T-helper 1 cell treated with Interleukin-12 subunit alpha and Interleukin-12 subunit beta and Interleukin-4 antibody, amounts not matched to agents 30 ng/mL and 1 ng/mL, for 36 hours (primary cell): ENCODE results near the gene RAPGEF5. TPM values are rescaled to one million over a fixed set of nuclear protein-coding genes. Genes with fewer than 3 reads are reported as not detected.

Experiments
- intact Hi-C: fragments of 100-400 bp; cut with micrococcal nuclease; formaldehyde crosslinking; loops from one replicate; pipeline ENCODE4 v1.15.1; 2024
- total RNA-seq: library from RNA; stranded (reverse); gene quantifications from 2 replicates; pipeline ENCODE4 v1.2.3, GENCODE V29; 2022

RAPGEF5 gene
- total RNA-seq, 1 donor from 2014 or later: 0.17 TPM

DNA sequence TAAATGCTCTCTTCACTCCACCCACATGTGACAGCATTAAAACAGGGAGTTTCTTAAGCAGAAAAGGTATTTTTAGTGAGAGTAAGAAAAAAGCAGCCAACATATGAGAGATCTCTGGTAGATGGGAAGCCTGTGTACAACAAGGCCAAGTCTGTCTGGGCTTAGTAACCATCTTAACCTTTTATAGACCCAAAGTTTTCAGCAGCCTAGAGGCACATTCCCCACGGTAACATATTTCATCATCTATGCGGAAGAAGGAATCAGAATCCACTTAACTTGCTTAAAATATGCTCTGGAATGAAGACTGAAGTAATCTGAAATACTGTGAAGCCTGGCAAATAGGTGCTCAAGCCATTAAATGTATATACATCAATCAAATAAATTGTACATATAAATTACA is 127.8 kb downstream of the RAPGEF5 start:
- intact Hi-C loops: no loop called here

DNA sequence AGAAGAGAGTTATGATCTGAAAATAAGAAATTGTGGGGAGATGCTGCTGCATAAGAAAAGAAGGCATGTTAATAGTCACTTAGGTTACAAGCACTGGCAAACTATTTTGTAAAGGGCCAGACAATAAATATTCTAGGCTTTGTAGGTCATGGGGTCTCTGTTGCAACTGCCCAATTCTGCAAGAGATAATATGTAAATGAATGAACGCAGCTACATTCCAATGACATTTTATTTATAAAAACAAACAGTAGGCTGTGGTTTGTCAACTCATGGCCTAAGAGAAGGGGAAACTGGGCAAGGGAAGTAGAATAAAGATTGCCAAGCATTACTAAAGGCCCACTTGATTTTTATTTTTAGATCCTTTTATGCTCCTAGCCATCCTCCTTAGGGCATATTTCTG is 133.1 kb downstream of the RAPGEF5 start:
- intact Hi-C loops: no loop called here

DNA sequence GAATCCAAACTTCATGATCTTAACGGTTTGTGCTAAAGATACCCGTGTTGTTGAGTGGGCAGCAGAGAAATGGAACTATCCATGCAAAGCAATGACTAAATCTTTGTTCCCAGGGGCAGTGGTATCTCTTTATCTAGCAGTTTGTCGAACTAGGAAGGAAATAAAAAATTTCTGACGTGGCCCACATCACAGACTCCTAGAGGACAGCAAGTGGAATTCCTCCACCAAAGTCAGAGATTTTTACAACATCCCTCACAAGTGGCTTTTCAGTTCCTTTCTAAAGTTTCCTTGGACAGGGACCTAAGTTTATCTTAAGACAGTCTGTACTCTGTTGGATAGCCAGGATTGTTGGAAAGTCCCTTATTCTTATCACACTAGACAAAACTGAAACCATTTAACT is 136.0 kb downstream of the RAPGEF5 start:
- intact Hi-C loops: no loop called here

DNA sequence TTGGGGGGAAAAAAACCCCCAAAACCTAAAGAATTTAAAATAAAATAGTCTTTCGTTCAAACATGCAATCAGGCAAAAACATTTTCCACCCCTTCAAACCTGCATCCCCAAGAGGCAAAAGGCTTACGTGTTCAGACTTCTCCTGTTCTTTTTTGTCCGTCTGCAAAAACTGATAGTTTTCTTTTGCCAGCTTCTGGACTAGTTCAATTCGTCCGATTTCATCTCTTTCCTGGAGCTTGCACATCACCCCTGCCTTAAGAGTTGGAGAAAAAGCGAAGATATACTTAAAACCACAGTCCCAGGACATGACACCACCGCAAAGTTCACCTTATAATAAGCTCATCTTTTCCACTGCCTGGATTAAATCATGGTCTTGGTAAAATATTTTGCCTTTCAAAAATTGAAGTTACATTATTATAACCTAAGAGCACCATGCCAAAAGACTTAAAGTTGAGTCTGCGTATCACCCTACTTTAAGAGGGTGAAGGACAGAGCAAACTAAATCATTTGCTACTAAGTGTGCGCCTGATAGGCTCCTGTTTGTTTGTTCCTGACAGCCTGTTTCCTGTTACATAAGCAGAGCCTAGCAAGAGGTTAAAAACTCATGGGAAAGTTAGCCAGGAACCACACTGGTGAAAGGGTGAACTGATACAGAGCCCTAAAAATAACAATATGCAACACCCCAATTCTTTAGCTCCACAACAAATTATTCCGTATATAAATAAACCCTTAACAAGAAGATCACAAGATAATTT is 137.0 kb downstream of the RAPGEF5 start:
- intact Hi-C loops: no loop called here

DNA sequence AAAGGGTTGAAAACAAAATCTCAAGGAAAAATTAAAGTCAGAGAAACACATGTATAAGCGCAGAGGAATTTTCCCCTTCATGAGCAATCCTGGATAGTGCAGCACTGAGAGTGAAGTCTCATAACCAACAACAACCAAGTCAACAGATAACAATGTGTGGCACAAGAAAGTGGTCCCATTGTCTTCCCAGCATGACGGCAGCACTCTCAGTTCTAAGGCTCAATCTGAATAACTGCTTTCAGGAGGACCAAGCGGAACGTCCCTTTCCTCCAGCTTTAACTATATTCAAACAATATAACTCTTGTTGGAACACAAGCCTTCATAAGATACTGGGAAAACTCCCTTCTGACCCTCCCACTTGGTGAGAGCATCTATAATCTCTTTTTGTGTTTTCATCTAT is 137.9 kb downstream of the RAPGEF5 start:
- intact Hi-C loops: no loop called here

DNA sequence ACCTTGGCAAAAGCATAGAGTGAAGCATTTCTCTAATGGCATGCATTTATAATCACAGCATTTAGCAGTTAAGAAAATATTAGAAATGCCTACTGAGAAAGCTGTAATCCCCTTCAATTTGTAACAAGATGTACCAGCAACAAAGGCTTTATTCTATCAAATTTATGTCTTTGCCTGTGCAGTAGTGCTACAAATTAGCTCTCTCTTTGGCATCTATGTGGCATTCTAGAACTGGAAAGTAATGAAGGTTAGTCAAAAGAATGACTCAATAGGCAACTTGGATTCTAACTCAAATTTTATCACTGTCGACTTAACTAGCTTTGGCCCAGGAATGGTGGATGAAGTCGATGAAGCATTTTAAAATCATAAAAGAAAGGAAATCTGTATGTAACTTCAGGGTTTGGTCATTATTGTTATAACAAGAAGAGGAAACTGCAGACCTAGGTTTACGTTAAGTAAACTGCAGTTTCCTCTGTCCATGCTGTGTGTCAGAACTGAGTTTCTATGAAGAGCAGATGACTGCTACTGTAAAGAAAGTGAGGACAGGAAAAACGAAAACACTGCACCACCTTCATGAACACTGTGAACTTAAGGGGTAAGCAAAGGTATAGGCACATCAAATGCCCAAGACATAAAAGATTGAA is 140.0 kb downstream of the RAPGEF5 start:
- intact Hi-C loops: no loop called here

DNA sequence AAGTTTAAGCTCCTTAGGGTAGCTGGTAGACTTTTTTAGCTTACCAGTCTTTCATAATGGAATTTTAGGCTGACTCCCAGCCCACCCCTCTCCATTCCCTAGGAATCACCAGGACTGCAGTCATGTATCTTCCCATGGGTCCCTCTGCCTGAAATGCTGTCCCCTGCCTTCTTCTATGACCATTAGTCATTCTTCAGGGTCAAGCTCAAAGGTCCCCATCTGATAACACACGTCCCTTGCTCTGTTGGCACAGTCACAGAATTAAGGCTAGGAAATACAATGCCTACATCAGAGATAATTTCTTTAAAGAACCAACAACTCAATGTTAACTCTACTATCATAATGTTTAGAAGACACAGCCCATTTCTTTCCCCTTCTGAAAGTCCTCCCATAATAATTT is 140.6 kb downstream of the RAPGEF5 start:
- intact Hi-C loops: no loop called here

DNA sequence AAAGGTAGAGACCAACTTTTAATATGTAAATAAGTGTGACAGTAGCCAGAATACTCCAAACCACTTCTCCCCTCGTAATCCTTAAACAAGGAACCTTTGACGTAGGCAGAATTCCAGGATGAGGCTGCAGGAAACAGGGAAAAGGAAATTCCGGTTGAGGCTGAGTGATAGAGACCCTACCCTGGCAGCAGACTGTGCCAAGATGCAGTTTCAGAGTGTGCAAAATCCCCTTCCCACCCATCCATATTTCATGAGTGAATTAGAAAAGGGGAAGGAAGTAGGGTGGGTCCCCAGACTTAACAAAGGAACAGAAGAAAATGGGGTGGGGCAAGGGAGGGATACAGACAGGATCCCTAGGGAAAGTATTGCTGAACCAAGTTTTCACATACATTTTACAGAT is 143.0 kb downstream of the RAPGEF5 start:
- intact Hi-C loops: no loop called here

DNA sequence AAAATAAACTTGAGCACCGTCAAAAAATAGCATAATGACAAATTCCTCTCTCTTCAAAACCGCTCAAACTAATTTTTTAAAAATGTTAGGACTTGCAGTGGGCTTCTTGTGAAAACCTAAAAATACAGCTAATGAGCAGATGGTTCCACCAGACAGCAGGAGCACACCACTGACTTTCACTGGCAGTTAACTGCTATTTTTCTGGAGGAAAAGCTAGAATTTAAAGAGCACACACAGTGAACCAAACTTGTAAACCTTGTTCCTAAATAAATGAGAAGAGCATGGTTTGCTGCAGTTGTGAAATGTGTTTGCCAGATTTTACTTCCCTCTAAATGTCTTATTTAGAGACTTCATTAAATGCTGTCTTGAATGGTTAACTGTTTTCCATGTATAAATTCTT is 143.9 kb downstream of the RAPGEF5 start:
- intact Hi-C loops: no loop called here

DNA sequence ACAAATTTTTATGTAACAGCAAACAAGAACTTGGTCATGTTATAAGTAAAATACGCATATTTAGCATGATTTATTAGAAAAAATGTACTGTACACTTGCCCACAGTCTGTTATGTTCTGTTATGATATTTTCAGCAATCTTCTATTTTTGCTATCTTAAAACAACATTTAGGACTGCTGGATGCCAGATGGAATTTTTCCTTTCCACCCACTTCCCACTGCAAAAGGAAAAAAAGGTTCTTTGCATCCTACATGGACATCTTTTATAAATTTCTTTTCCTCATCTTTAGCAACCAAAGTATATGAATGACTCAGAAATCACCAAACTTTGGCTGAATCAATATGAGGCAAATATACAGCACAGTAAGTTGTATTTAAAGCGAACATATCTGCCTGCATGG is 146.0 kb downstream of the RAPGEF5 start:
- intact Hi-C loops: no loop called here

DNA sequence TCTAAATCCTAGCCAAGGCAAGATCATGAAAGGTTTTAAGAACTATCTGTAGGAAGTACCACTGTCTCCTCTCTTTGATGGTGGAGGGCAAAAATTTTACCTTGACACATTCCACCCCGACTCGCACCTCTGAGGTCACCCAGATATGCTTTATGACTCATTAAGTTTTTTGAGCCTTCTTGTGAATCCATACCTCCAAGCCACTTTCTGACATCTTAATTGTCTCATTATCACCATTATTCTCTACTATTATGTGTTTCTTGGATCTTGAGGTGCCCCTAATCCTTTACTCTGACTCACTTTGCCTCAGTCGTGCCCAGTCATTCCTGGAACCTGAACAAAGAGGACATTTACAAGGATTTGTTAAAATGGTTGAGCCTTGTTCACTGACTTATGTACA is 146.6 kb downstream of the RAPGEF5 start:
- intact Hi-C loops: no loop called here

DNA sequence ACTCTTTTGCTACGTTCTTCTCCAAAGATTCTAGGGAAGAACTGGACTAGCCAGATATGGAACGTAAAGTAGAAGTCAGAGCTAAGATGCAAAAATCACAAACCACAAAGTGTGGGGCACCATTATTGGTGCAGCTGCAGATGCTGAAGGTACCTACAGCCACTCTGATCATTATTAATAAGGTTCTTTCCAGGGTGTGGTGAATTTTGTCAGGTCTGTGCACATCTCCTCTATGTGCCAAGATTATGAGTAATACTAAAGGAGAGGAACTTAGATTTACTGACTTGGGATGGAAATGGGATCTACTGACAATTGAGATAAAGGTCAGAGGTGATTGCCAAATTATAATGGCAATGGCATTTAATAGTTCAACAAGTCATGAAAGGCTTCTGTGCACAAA is 148.2 kb downstream of the RAPGEF5 start:
- intact Hi-C loops: no loop called here

DNA sequence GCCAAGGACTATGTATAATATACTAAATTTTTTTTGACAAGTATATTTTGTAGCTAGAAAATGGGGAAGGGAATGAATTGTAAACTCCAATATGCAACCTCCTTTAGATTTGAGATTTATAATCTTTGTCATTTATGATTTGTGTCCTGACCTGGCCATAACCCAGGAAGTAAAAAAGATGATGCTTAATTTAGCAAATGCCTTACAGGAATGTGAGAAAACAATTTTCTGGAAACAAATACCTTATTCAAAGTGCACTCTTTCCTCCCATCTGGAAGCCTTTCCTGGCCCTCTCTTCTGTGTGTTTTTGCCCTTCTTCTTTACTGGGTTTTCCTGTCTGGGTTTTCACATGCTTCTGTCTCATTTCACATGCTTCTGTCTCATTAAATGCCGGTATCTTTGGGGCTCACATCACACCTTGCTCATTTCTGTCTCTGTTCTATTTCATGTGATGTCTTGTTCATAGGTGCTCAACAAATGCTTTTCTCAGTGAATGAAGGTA is 149.2 kb downstream of the RAPGEF5 start:
- intact Hi-C loops: no loop called here

DNA sequence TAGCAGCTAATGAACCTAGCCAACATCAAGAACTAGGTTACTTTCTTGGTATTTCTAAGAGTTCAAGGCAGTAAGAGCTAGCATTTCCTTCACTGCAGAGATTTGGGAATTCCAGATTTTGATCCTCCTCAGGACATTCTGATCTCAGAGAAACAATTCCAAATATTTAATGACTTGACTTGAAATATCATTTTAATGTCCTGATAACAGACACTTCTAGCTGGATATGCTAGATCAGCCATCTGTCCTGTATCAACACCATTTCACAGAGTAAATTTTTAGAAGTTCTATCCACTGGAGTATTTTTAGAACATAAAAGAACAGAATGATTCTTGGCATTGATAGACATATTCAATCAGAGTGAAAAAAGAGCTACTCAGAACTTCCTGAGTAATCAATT is 151.3 kb downstream of the RAPGEF5 start:
- intact Hi-C loops: no loop called here

DNA sequence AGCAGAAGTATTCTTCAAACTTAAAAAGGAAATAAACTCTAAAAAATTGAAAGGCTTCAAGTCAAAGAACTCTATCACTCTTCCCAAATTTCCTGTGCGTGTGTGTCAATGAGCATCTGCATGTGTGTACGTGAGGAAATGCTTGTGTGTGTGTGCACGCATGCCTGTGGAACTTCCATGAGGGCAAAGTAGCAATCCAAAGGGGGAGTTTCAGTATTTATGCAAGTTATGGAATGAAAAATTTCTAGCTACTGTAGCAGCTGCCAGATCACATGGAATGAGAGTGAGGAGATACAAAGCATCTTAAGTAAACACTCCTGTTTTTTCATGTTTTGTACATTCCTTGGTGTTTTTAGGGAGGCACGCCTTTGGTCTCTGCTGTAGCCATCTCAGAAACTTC is 152.6 kb downstream of the RAPGEF5 start:
- intact Hi-C loops: no loop called here

DNA sequence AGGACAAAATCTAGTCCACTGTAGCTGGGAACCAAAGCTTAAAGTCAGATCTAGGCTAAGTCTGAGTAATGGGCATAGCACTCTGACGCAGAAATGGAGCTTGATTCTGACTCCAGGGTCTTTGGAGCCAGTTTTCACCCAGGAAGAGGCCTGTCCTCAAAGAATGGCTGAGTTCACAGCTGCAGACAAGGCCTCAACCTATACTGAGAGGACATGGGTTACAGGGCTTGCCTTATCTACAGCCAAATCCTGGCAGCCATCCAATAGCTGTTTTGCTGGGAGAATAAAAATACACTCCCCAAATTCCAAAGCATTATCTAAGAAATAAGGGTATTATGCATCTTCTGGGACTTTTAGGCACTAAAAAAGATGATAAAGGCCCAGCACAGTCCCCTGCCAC is 154.8 kb downstream of the RAPGEF5 start:
- intact Hi-C loops: no loop called here

DNA sequence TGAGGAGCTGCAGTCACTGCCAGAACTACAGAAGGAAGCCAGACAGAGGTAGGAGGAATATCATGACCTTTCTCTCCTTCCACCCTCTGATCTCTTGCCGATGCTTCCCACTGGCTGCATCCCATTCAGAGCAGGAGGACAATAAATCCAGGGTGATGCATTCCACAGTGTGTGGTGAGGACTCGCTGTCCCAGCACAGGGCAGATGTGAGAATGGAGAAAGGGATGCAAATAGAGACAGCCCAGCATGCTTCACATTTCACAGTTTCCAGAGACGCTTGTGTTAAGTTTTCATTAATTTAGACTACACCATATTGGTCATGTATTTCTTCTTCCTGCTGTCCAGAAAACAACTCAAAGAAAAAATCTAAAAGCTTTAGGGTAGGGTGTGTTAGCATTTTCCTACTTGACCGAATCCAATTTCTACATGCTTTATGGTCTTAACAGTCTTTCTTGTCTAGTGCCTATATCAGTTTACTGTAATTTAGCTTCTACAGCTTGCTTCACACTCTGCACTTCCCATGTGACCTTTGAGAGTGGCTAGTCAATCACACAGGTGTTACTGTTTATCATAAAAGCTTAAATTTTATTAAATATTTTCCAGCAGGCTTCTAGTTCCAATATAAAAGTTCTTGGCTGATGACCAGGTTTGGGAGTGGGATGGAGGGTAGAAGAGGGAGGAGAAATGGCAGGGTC is 155.6 kb downstream of the RAPGEF5 start:
- intact Hi-C loops: no loop called here

DNA sequence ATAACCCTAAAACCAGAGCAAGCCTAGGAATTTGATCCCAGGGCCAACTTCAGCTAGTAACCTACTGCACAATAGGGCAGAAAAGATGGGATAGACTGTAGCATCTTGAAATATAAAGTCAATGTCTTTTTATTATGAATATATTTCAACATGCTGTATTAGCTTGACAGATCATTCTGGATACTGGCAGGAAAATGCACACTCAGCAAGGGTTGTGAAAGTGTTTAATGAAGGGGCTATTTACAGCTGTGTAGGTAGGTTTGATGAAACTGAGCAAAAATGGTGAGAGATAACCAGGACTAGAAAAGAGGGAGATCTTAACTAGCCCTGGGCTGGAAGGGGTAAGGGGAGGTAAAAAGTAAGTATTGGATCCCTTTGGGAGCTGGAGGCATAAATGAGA is 156.2 kb downstream of the RAPGEF5 start:
- intact Hi-C loops: no loop called here

DNA sequence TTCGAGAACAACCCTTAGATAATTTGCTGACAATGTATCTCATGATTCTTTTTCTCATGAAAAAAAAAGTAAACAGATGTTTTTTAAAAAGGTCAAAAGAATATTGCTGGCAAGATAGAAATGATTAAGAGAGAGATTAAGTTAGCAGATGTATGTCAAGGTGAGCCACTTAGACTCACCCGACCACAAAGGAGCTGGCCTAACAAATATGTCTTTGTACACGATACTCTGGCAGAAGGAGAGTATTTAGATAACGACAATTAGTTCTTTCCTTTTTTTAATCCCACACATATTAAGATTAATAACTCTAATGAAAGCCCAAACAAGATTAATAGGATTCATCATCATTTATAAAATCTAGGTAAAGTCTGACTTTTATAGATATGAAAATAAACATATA is 156.7 kb downstream of the RAPGEF5 start:
- intact Hi-C loops: no loop called here

DNA sequence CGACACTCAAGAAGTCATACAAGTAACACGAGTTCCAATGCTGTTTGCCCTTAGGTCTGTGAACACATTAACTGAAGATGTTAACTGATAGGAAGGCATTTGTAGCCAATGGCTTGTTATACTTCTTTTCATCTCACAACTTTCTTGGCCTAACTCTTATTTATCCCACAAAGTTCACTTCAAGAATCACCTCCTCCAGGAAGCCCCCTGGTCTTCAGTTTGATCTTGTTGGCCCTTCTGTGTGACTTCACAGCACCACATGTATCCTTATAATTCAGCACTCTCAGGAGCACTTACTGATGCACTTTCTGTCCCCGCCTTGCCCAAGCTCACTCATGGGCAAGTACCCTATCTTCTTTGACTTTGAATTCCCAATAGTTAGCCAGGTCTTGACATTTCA is 159.6 kb downstream of the RAPGEF5 start:
- intact Hi-C loops: no loop called here

DNA sequence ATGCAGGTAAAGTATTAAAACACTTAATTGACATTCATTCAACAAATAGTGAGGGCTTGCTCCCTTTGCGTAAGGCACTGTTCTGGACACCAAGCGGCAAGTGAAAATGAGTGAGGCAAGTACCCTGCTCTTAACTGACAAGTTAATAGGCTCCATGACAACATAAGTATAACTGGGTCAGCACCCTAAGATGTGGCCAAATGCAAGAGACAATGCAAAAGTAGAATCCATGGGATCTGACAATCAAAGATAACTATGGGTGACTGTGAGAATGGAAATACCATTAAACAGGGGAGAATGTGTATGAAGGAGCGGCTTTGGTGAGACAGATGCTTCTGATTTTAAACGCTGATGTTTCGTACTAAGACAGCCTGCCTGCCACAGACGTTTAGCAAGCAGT is 160.5 kb downstream of the RAPGEF5 start:
- intact Hi-C loops: no loop called here

DNA sequence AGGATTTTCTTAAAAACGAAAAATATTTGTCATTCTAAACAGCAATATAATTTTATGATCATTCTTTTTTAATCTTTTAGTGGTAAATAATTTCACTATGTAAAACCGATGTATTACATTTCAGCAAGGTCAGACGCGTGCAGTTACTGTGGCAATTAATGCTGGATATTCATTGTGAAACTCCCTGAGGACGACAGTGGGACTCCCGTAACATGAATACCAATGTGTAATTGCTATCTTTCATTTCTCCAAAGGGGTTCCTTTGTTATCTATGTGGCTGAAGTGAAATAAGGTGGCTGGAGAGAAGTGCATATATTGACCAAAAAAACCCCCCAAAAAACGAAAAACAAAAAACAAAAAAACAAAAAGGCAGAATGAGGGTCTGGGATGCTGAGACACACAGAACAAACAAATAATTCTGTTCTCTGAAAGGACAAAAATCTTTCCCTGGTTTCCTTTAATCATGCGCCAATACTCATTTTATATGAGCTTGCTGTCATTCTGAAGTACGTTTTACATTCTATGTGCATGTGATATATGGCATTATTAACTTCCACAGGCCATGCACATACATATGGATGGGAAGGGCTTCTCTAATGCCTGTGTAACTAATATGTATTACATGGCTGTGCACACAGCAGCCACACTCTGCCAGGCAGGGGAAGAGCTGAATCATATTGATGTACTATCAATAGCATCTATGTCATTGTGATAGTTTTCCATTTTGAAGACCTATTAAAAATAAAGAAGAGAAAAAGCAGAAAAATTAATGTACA is 161.4 kb downstream of the RAPGEF5 start:
- intact Hi-C loops: no loop called here
